ENCODE data around the gene TSPAN1. TPM values are rescaled to one million over a fixed set of nuclear protein-coding genes. Genes with fewer than 3 reads are reported as not detected.

The TSPAN1 gene
- total and polyA plus RNA-seq, 10 of the 15 experiments (the other 5 are each of a cell fraction or from before 2014, with no cell fraction given): 0.08 to 0.29 (median 0.23) TPM; not detected in 5

- no peak overlapping the region for H3K4me2 ChIP-seq (ENCODE audit: control insufficient read depth, insufficient read depth)
- no peak overlapping the region for H3K4me3 ChIP-seq
- H3K36me3 ChIP-seq (ENCODE audit: control insufficient read depth in 2 of 2, insufficient read depth in 2 of 2, low read length in 1 of 2): no peaks in the 10 kb centered on the region
- SMC1A ChIA-PET (ENCODE audit: uncharacterized antibody, unreplicated experiment): interaction anchor here (0.6 to 5.9 kb wide), 3 partner anchors 38 to 178 kb away, joined by 3 to 52 read pairs (median 3); no protein-coding TSS in a partner anchor
- POLR2A ChIA-PET: no interaction called here
- H3K27me3 ChIP-seq (replicated peaks in 1 of 2; ENCODE audit: control insufficient read depth in 2 of 2, insufficient read depth in 2 of 2, low read length in 1 of 2): no peaks in the 10 kb centered on the region
- intact Hi-C loops (cut with micrococcal nuclease; ENCODE audit: unreplicated experiment): no loop called here
- H3K79me2 ChIP-seq (ENCODE audit: control insufficient read depth, insufficient read depth, low read length): no peaks in the 10 kb centered on the region
- no peak overlapping the region for H3K27ac ChIP-seq (ENCODE audit: control insufficient read depth, insufficient read depth)
- no peak; the same call in 2 of the 3 replicates for ATAC-seq
- RAD21 ChIA-PET (ENCODE audit: unreplicated experiment): interaction anchor here (0.8 kb wide), 1 partner anchor 11 kb away, joined by 4 read pairs; no protein-coding TSS in a partner anchor
- H3K4me1 ChIP-seq (ENCODE audit: control insufficient read depth, insufficient read depth, low read length): no peaks in the 10 kb centered on the region
- in situ Hi-C loops (cut with MboI): no loop called here
- H3K9me3 ChIP-seq (replicated peaks; ENCODE audit: control insufficient read depth, insufficient read depth, low read length): no peaks in the 10 kb centered on the region
- no peak overlapping the region for H2AFZ ChIP-seq (ENCODE audit: control insufficient read depth, low read depth, low read length)
- 45% methylated on average over 3 of the region's 3 CpGs for WGBS (ENCODE audit: insufficient coverage, insufficient replicate concordance, low lambda C conversion rate, missing lambda C conversion rate)
- H4K20me1 ChIP-seq (ENCODE audit: control insufficient read depth, insufficient read depth): no peaks in the 10 kb centered on the region
- no peak for DNase-seq (ENCODE audit: low read depth, low spot score)
- CTCF ChIA-PET: interaction anchor here (0.6 to 9.7 kb wide), 6 partner anchors 22 to 756 kb away, joined by 3 to 123 read pairs (median 7); partner anchors contain the start of gene POMGNT1
- TF ChIP-seq GABPA (IDR thresholded peaks at IDR 0.05; ENCODE audit: low read depth) (peak; percentile 59; the same call in 1 of the 2 replicates), RELA (IDR thresholded peaks at IDR 0.05; ENCODE audit: borderline replicate concordance, partially characterized antibody) (no peak), ZBTB4 (CRISPR knock-in tag; IDR thresholded peaks at IDR 0.05) (no peak), WRNIP1 (IDR thresholded peaks at IDR 0.05; ENCODE audit: borderline replicate concordance, low read depth, low read length) (no peak), BACH1 (IDR thresholded peaks at IDR 0.05; ENCODE audit: borderline replicate concordance) (no peak), SMAD5 (IDR thresholded peaks at IDR 0.05; ENCODE audit: low read depth) (no peak)
- no peak for FAIRE-seq
- H3K9ac ChIP-seq (ENCODE audit: control insufficient read depth, insufficient read depth, low read length): no peak overlapping the region
- no TSS peak for BruUV-seq (replicated peaks)
Measured at GRCh38 chr1:46220808-46221207, 45.9 kb downstream of the TSPAN1 start.
